Transverse colon (tissue), 4 donors: ENCODE measurements around the gene RAVER1.

Experiments
- CTCF ChIP-seq, 5 experiments: fragments of 200-600 bp in 3 of 5; fragments of 450-650 bp in 2 of 5; sonication (generic) in 3 of 5; IDR thresholded peaks; 1 replicate in 2 of 5; 2 replicates in 3 of 5; pipeline ENCODE4 v1.5.1; 2016 to 2017; ENCODE audit warnings: antibody characterized with exemption in 5 of 5, inconsistent platforms in 3 of 5, mild to moderate bottlenecking in 2 of 5, moderate library complexity in 1 of 5
- POLR2A ChIP-seq: fragments of 450-650 bp; IDR thresholded peaks from one replicate; pipeline ENCODE4 v1.6.1; 2016; ENCODE audit warnings: antibody characterized with exemption, mild to moderate bottlenecking, moderate library complexity
- POLR2AphosphoS5 ChIP-seq, 3 donors: sonication (generic); formaldehyde crosslinking; IDR thresholded peaks; one replicate each; pipeline ENCODE4 v1.6.1; 2016; ENCODE audit warnings: antibody characterized with exemption in 3 of 3

DNA sequence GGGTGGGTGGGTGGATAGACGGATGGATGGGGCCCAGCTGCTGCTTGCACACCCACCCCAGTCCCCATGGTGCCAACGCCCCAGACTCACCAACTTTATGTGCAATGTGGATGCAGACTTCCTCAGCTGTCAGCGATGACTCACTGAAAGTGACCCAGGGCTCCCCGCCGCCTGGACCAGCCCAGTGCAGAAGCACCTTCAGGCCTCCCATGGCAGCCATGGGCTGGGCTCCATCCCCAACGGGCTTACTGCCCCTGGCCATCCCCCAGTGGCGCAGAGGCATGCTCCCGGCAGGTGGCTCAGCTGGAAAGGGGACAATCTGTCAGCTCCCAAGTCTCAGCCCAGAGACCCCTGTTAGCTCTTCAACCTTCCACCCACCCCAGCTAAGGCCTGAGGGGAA is 44.8 kb upstream of the RAVER1 start:
- no peak for TF ChIP-seq POLR2AphosphoS5 (IDR thresholded peaks at IDR 0.05)
- TF ChIP-seq POLR2A, result no peak
- TF ChIP-seq CTCF (IDR thresholded peaks at IDR 0.05), result no peak
